HepG2 (cell line): ENCODE data around the gene PYGB. TPM values are rescaled to one million over a fixed set of nuclear protein-coding genes. Genes with fewer than 3 reads are reported as not detected.

Source experiments
- BORCS8-MEF2B ChIP-seq: sonication (generic); formaldehyde crosslinking; IDR thresholded peaks from 2 replicates; pipeline ENCODE4 v1.8.0; 2022; ENCODE audit warnings: mild to moderate bottlenecking, missing genetic modification reagents
- ERF ChIP-seq: IDR thresholded peaks from 2 replicates; pipeline ENCODE4 v1.6.1; 2018; ENCODE audit warnings: missing biosample characterization, missing genetic modification reagents
- IKZF4 ChIP-seq: sonication (generic); formaldehyde crosslinking; IDR thresholded peaks from 2 replicates; pipeline ENCODE4 v1.5.1; 2020; ENCODE audit warnings: borderline replicate concordance, mild to moderate bottlenecking, low read depth, missing genetic modification reagents; ENCODE audit errors: not compliant biosample characterization
- IRX3 ChIP-seq: sonication (generic); formaldehyde crosslinking; IDR thresholded peaks from 2 replicates; pipeline ENCODE4 v1.8.1; 2023; ENCODE audit warnings: mild to moderate bottlenecking, low read depth, missing genetic modification reagents, borderline replicate concordance
- KAT8 ChIP-seq: IDR thresholded peaks from 2 replicates; pipeline ENCODE4 v1.6.1; 2016; ENCODE audit warnings: missing genetic modification reagents, missing compliant biosample characterization
- MED8 ChIP-seq: sonication (generic); formaldehyde crosslinking; IDR thresholded peaks from 2 replicates; pipeline ENCODE4 v1.8.1; 2023; ENCODE audit warnings: mild to moderate bottlenecking, missing genetic modification reagents; ENCODE audit not compliant: insufficient replicate concordance
- MEIS1 ChIP-seq: sonication (generic); formaldehyde crosslinking; IDR thresholded peaks from 2 replicates; pipeline ENCODE4 v1.9.0; 2021; ENCODE audit warnings: mild to moderate bottlenecking, missing genetic modification reagents, moderate library complexity, borderline replicate concordance
- NAIF1 ChIP-seq: sonication (generic); formaldehyde crosslinking; IDR thresholded peaks from 2 replicates; pipeline ENCODE4 v1.5.0; 2020; ENCODE audit warnings: mild to moderate bottlenecking, missing genetic modification reagents, borderline replicate concordance
- PCBP2 ChIP-seq: fragments of 200-400 bp; formaldehyde crosslinking; optimal IDR thresholded peaks from 2 replicates; pipeline ENCODE3; 2018; ENCODE audit warnings: low read length, low read depth; ENCODE audit not compliant: poor library complexity, severe bottlenecking
- TCF12 ChIP-seq, 2 experiments: fragments of 450-650 bp in 1 of 2; sonication (generic) in 1 of 2; formaldehyde crosslinking in 1 of 2; IDR thresholded peaks; 2 replicates each; pipeline versions ENCODE4 v1.6.1 to v1.8.0; 2017 to 2022; ENCODE audit warnings: antibody characterized with exemption in 1 of 2, mild to moderate bottlenecking in 1 of 2, missing genetic modification reagents in 1 of 2, moderate library complexity in 1 of 2
- ZBTB38 ChIP-seq: sonication (generic); formaldehyde crosslinking; IDR thresholded peaks from 2 replicates; pipeline ENCODE4 v1.5.1; 2020; ENCODE audit warnings: mild to moderate bottlenecking, missing genetic modification reagents
- ZNF12 ChIP-seq: sonication (generic); formaldehyde crosslinking; IDR thresholded peaks from 2 replicates; pipeline ENCODE4 v1.5.0; 2020; ENCODE audit warnings: missing genetic modification reagents
- ZNF235 ChIP-seq: sonication (generic); formaldehyde crosslinking; IDR thresholded peaks from 2 replicates; pipeline ENCODE4 v1.8.1; 2023; ENCODE audit warnings: mild to moderate bottlenecking, missing genetic modification reagents, borderline replicate concordance
- ZNF3 ChIP-seq: IDR thresholded peaks from 2 replicates; pipeline ENCODE4 v1.7.0; 2017; ENCODE audit warnings: inconsistent platforms
- ZNF543 ChIP-seq: sonication (generic); formaldehyde crosslinking; IDR thresholded peaks from 2 replicates; pipeline ENCODE4 v1.4.0; 2020; ENCODE audit warnings: mild to moderate bottlenecking, missing genetic modification reagents
- ZNF547 ChIP-seq: sonication (generic); formaldehyde crosslinking; IDR thresholded peaks from 2 replicates; pipeline ENCODE4 v1.5.1; 2020; ENCODE audit warnings: mild to moderate bottlenecking, missing genetic modification reagents
- ZNF562 ChIP-seq: sonication (generic); formaldehyde crosslinking; IDR thresholded peaks from 2 replicates; pipeline ENCODE4 v1.8.0; 2022; ENCODE audit warnings: missing genetic modification reagents, borderline replicate concordance
- ZNF737 ChIP-seq: sonication (generic); formaldehyde crosslinking; IDR thresholded peaks from 2 replicates; pipeline ENCODE4 v1.5.0; 2020; ENCODE audit warnings: missing genetic modification reagents, mild to moderate bottlenecking, borderline replicate concordance
- ZNF782 ChIP-seq: sonication (generic); formaldehyde crosslinking; IDR thresholded peaks from 2 replicates; pipeline ENCODE4 v1.4.0; 2020; ENCODE audit warnings: missing genetic modification reagents, mild to moderate bottlenecking, borderline replicate concordance
- polyA plus RNA-seq, 8 experiments: library from polyadenylated mRNA; depleted of rRNA in 3 of 8; stranded (reverse) in 7 of 8; unstranded in 1 of 8; fragments of >200 nt; fragmentation: Illumina TruSeq in 4 of 8; extraction: Trizol in 4 of 8; gene quantifications; 2 replicates each; pipeline versions ENCODE4 v1.2.1 to v1.2.3, GENCODE V29; 2011 to 2016; ENCODE audit warnings: low read depth in 4 of 8, missing spikeins in 1 of 8, mixed read lengths in 1 of 8; ENCODE audit not compliant: insufficient read depth in 1 of 8
- total RNA-seq, 5 experiments: library from RNA; depleted of rRNA; stranded (reverse); fragments of >200 nt; fragmentation: Illumina TruSeq; extraction: Trizol; gene quantifications; 2 replicates each; pipeline ENCODE4 v1.2.3, GENCODE V29; 2016; ENCODE audit warnings: low read depth in 1 of 5
- TF ChIP-seq, protein P1 (sequence below): sonication (generic); formaldehyde crosslinking; IDR thresholded peaks from one replicate; pipeline ENCODE4 v1.5.1; 2020; ENCODE audit warnings: mild to moderate bottlenecking, missing genetic modification reagents; ENCODE audit errors: not compliant biosample characterization

The PYGB gene
- total and polyA plus RNA-seq, 2 of the 13 experiments (the other 11 are each of a cell fraction or from before 2014, with no cell fraction given) = 24.2 to 86.3 TPM

GRCh38 chr20:25226433-25227316 is 21.2 kb upstream of the PYGB start (continued):
- TF ChIP-seq, protein P1, sequence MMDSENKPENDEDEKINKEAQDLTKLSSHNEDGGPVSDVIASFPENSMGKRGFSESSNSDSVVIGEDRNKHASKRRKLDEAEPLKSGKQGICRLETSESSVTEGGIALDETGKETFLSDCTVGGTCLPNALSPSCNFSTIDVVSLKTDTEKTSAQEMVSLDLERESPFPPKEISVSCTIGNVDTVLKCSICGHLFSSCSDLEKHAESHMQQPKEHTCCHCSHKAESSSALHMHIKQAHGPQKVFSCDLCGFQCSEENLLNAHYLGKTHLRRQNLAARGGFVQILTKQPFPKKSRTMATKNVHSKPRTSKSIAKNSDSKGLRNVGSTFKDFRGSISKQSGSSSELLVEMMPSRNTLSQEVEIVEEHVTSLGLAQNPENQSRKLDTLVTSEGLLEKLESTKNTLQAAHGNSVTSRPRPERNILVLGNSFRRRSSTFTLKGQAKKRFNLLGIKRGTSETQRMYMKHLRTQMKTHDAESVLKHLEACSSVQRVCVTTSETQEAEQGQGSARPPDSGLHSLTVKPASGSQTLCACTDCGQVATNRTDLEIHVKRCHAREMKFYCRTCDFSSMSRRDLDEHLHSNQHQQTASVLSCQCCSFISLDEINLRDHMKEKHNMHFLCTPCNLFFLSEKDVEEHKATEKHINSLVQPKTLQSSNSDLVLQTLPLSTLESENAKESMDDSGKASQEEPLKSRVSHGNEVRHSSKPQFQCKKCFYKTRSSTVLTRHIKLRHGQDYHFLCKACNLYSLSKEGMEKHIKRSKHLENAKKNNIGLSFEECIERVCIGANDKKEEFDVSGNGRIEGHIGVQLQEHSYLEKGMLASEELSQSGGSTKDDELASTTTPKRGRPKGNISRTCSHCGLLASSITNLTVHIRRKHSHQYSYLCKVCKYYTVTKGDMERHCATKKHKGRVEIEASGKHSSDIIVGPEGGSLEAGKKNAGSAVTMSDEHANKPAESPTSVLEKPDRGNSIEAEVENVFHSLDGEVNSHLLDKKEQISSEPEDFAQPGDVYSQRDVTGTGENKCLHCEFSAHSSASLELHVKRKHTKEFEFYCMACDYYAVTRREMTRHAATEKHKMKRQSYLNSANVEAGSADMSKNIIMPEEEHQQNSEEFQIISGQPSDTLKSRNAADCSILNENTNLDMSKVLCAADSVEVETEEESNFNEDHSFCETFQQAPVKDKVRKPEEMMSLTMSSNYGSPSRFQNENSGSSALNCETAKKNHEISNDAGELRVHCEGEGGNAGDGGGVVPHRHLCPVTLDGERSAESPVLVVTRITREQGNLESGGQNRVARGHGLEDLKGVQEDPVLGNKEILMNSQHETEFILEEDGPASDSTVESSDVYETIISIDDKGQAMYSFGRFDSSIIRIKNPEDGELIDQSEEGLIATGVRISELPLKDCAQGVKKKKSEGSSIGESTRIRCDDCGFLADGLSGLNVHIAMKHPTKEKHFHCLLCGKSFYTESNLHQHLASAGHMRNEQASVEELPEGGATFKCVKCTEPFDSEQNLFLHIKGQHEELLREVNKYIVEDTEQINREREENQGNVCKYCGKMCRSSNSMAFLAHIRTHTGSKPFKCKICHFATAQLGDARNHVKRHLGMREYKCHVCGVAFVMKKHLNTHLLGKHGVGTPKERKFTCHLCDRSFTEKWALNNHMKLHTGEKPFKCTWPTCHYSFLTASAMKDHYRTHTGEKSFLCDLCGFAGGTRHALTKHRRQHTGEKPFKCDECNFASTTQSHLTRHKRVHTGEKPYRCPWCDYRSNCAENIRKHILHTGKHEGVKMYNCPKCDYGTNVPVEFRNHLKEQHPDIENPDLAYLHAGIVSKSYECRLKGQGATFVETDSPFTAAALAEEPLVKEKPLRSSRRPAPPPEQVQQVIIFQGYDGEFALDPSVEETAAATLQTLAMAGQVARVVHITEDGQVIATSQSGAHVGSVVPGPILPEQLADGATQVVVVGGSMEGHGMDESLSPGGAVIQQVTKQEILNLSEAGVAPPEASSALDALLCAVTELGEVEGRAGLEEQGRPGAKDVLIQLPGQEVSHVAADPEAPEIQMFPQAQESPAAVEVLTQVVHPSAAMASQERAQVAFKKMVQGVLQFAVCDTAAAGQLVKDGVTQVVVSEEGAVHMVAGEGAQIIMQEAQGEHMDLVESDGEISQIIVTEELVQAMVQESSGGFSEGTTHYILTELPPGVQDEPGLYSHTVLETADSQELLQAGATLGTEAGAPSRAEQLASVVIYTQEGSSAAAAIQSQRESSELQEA (CRISPR knock-in tag) = peak; percentile 75
- no peak for TF ChIP-seq PCBP2
- TF ChIP-seq IRX3 (CRISPR knock-in tag) = peak; percentile 74; the same call in 1 of the 2 replicates
- peak; percentile 64; the same call in 1 of the 2 replicates for TF ChIP-seq BORCS8-MEF2B (CRISPR knock-in tag)
- peak; percentile 44; the same call in 1 of the 2 replicates for TF ChIP-seq ZNF12 (CRISPR knock-in tag)
- TF ChIP-seq MED8 = no peak
- TF ChIP-seq MEIS1 (CRISPR knock-in tag) = peak; percentile 95; the same call in 1 of the 2 replicates
- TF ChIP-seq ZNF782 (CRISPR knock-in tag) = 0 out of 2 replicates have a peak, but pooled peaks have one; percentile 40
- peak; percentile 73; the same call in 1 of the 2 replicates for TF ChIP-seq ERF (CRISPR knock-in tag)
- no peak for TF ChIP-seq NAIF1 (CRISPR knock-in tag)
- TF ChIP-seq ZNF235 (CRISPR knock-in tag) = 0 out of 2 replicates have a peak, but pooled peaks have one; percentile 48
- peak; percentile 46 for TF ChIP-seq IKZF4 (CRISPR knock-in tag)
- TF ChIP-seq ZNF737 = peak; percentile 67; the same call in 1 of the 2 replicates
- peak; percentile 82; the same call in 1 of the 2 replicates for TF ChIP-seq ZNF547 (CRISPR knock-in tag)
- TF ChIP-seq ZNF562 (CRISPR knock-in tag) = 0 out of 2 replicates have a peak, but pooled peaks have one; percentile 22
- peak; percentile 67 for TF ChIP-seq ZBTB38 (CRISPR knock-in tag)
- 0 out of 2 replicates have a peak, but pooled peaks have one; percentile 53 for TF ChIP-seq ZNF543 (CRISPR knock-in tag)
- TF ChIP-seq KAT8 = peak; percentile 59; the same call in 1 of the 2 replicates
- TF ChIP-seq ZNF3 (CRISPR knock-in tag) = no peak
- TF ChIP-seq TCF12 (IDR thresholded peaks at IDR 0.05) = no peak
- TF ChIP-seq TCF12 (CRISPR knock-in tag; IDR thresholded peaks at IDR 0.05) = no peak
